ENCODE results near the gene PTGER1.
A peak's percentile ranks its signal among the peaks of the same experiment; 100 is the strongest.

The PTGER1 gene

GRCh38 chr19:14476327-14476672 is 1.1 kb upstream of the PTGER1 start:
- no peak for ATAC-seq
- TF ChIP-seq PPARA (CRISPR knock-in tag; IDR thresholded peaks at IDR 0.05; ENCODE audit: borderline replicate concordance) (no peak), TOX (CRISPR knock-in tag; IDR thresholded peaks at IDR 0.05; ENCODE audit: borderline replicate concordance) (no peak), ISL1 (CRISPR knock-in tag; IDR thresholded peaks at IDR 0.05) (no peak), TCF4 (CRISPR knock-in tag; IDR thresholded peaks at IDR 0.05; ENCODE audit: borderline replicate concordance) (no peak), SNAI2 (CRISPR knock-in tag; IDR thresholded peaks at IDR 0.05) (no peak)

- TF ChIP-seq TCF4 (CRISPR knock-in tag; IDR thresholded peaks at IDR 0.05; ENCODE audit: borderline replicate concordance) (no peak), CSRNP3 (CRISPR knock-in tag; IDR thresholded peaks at IDR 0.05) (no peak), ZNF8 (CRISPR knock-in tag; IDR thresholded peaks at IDR 0.05) (no peak), TSHZ2 (CRISPR knock-in tag; IDR thresholded peaks at IDR 0.05) (no peak)
- peak; percentile 10 for ATAC-seq
Measured at GRCh38 chr19:14474827-14475226, 327 bp downstream of the PTGER1 start.

GRCh38 chr19:14473978-14474578 is 1.1 kb downstream of the PTGER1 start:
- TF ChIP-seq GLIS3 (CRISPR knock-in tag; IDR thresholded peaks at IDR 0.05) (no peak), TOX (CRISPR knock-in tag; IDR thresholded peaks at IDR 0.05; ENCODE audit: borderline replicate concordance) (no peak), ARNTL (CRISPR knock-in tag; IDR thresholded peaks at IDR 0.05; ENCODE audit: borderline replicate concordance, low read depth) (no peak), CSRNP3 (CRISPR knock-in tag; IDR thresholded peaks at IDR 0.05) (no peak), ZNF8 (CRISPR knock-in tag; IDR thresholded peaks at IDR 0.05) (no peak), POU6F1 (CRISPR knock-in tag; IDR thresholded peaks at IDR 0.05; ENCODE audit: borderline replicate concordance, low read depth) (no peak), ZFP30 (CRISPR knock-in tag; IDR thresholded peaks at IDR 0.05) (no peak), CSDC2 (CRISPR knock-in tag; IDR thresholded peaks at IDR 0.05) (no peak), PATZ1 (CRISPR knock-in tag; IDR thresholded peaks at IDR 0.05; ENCODE audit: borderline replicate concordance) (no peak)
- ATAC-seq: no peak

- TF ChIP-seq ZFP30 (CRISPR knock-in tag; IDR thresholded peaks at IDR 0.05): no peak
- no peak for TF ChIP-seq TSHZ2 (CRISPR knock-in tag; IDR thresholded peaks at IDR 0.05)
- no peak for TF ChIP-seq OSR1 (CRISPR knock-in tag; IDR thresholded peaks at IDR 0.05)
- TF ChIP-seq ZNF70 (CRISPR knock-in tag; IDR thresholded peaks at IDR 0.05): no peak
- no peak for TF ChIP-seq CSRNP3 (CRISPR knock-in tag; IDR thresholded peaks at IDR 0.05)
- TF ChIP-seq TOX (CRISPR knock-in tag; IDR thresholded peaks at IDR 0.05; ENCODE audit: borderline replicate concordance): no peak
- TF ChIP-seq POU6F1 (CRISPR knock-in tag; IDR thresholded peaks at IDR 0.05; ENCODE audit: borderline replicate concordance, low read depth): no peak
- TF ChIP-seq ESRRG (CRISPR knock-in tag; IDR thresholded peaks at IDR 0.05): no peak
- ATAC-seq: no peak
Measured at GRCh38 chr19:14473073-14473977, 1.8 kb downstream of the PTGER1 start.

Measured in SK-N-SH treated with all-trans-retinoic acid at 6 μM for 48 hours (cell line).